DMS114 treated with DMSO at 0.1 percent for 48 hours (cell line): ENCODE results near the gene AHDC1.
"Not testable (repeated sequence)": the region's sequence is repeated elsewhere in the genome, so short reads cannot be mapped to it uniquely, and the experiment has no call there.

Experiments used
- DNase-seq: peaks from one replicate; lab custom pipeline; 2025; ENCODE audit not compliant: unreplicated experiment; lab: John Stamatoyannopoulos, UW

AHDC1 gene

GRCh38 chr1:27633640-27634176, 29.8 kb upstream of the AHDC1 start:
- no peak for DNase-seq

GRCh38 chr1:27633298-27633610, 29.3 kb upstream of the AHDC1 start:
- DNase-seq: no peak

GRCh38 chr1:27632387-27633297, 28.7 kb upstream of the AHDC1 start:
- no peak for DNase-seq

GRCh38 chr1:27630859-27631491, 27.0 kb upstream of the AHDC1 start:
- no peak for DNase-seq

GRCh38 chr1:27628712-27629111, 24.8 kb upstream of the AHDC1 start:
- DNase-seq: no peak

GRCh38 chr1:27627733-27628132, 23.8 kb upstream of the AHDC1 start:
- not testable (repeated sequence) for DNase-seq

GRCh38 chr1:27627061-27627460, 23.1 kb upstream of the AHDC1 start:
- DNase-seq: no peak

GRCh38 chr1:27626031-27626935, 22.3 kb upstream of the AHDC1 start:
- no peak for DNase-seq

- DNase-seq: no peak
Measured at GRCh38 chr1:27624467-27625178, 20.7 kb upstream of the AHDC1 start.

- DNase-seq: no peak
Measured at GRCh38 chr1:27623327-27624212, 19.6 kb upstream of the AHDC1 start.

- DNase-seq: no peak
Measured at GRCh38 chr1:27622828-27623227, 18.9 kb upstream of the AHDC1 start.

- DNase-seq: no peak
Measured at GRCh38 chr1:27621051-27621920, 17.3 kb upstream of the AHDC1 start.

GRCh38 chr1:27619782-27620438, 16.0 kb upstream of the AHDC1 start:
- DNase-seq: not testable (repeated sequence)

GRCh38 chr1:27618341-27619082, 14.6 kb upstream of the AHDC1 start:
- DNase-seq: no peak

GRCh38 chr1:27617420-27617819, 13.5 kb upstream of the AHDC1 start:
- DNase-seq: no peak

GRCh38 chr1:27616441-27616840, 12.5 kb upstream of the AHDC1 start:
- DNase-seq: no peak
